Lower leg skin (tissue), 4 donors: ENCODE data around the gene DNAH9. TPM values are rescaled to one million over a fixed set of nuclear protein-coding genes. Genes with fewer than 3 reads are reported as not detected.

Source experiments
- DNase-seq, 2 donors: peaks; one replicate each; pipeline ENCODE4 v3.0.0-alpha.2; 2019; ENCODE audit warnings: low spot score in 2 of 2
- H3K4me3 ChIP-seq: fragments of 200-600 bp; sonication (generic); 2 replicates; pipeline ENCODE4 v1.5.1; 2017; ENCODE audit warnings: mild to moderate bottlenecking, low read depth; ENCODE audit not compliant: poor library complexity, severe bottlenecking
- CTCF ChIP-seq, 3 donors: fragments of 450-650 bp; IDR thresholded peaks; one replicate each; pipeline ENCODE4 v1.5.1; 2016; ENCODE audit warnings: antibody characterized with exemption in 3 of 3, mild to moderate bottlenecking in 3 of 3, moderate library complexity in 2 of 3
- POLR2A ChIP-seq, 2 donors: fragments of 450-650 bp; IDR thresholded peaks; one replicate each; pipeline ENCODE4 v1.6.1; 2016 to 2017; ENCODE audit warnings: antibody characterized with exemption in 2 of 2, mild to moderate bottlenecking in 1 of 2, moderate library complexity in 1 of 2
- WGBS, 2 donors: methylation state at CpG; one replicate each; pipeline ENCODE4 v1.1.5; 2018; 5-methylcytosine and 5-hydroxymethylcytosine counted together
- intact Hi-C: fragments of 100-400 bp; cut with DNase I; formaldehyde crosslinking; loops from one replicate; pipeline ENCODE4 v1.15.0; 2023; ENCODE audit warnings: low total_unique reads
- total RNA-seq, 4 donors: library from RNA; depleted of rRNA; stranded (reverse); fragments of >200 nt; gene quantifications; one replicate each; pipeline ENCODE4 v1.1.0, GENCODE V29; 2016

The DNAH9 gene
- total RNA-seq, 4 donors from 2014 or later, result 1.9 to 2.6 (median 2.3) TPM

GRCh38 chr17:11786711-11787438, 188.6 kb downstream of the DNAH9 start:
- DNase-seq, result no peak
- no peak for TF ChIP-seq POLR2A (IDR thresholded peaks at IDR 0.05)
- TF ChIP-seq CTCF (IDR thresholded peaks at IDR 0.05), result no peak
- intact Hi-C loops, result no loop called here
- H3K4me3 ChIP-seq, result no peak overlapping the region
- 74 to 79% methylated on average over 9 of the region's 9 CpGs for WGBS, 2 donors

DNA sequence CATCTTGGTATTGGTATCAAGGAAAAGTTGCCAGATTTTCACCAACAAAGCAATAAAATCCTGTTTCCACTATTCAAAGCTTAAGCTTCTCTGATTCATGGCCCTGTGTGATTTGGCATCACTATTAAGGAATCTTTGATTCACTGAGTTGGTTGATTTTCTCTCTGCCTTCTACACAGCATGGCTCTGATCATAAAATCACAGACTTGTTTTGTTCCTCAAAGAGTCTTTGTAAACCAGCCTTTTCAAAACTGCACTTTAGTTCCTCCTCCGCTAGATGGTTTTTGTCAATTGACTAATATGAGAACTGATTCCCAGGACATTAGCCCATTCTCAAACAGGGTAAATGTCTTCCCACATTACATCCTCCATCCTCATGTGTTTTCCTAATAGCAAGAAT, 197.6 kb downstream of the DNAH9 start:
- H3K4me3 ChIP-seq, result no peak overlapping the region
- TF ChIP-seq CTCF (IDR thresholded peaks at IDR 0.05) (no peak), POLR2A (IDR thresholded peaks at IDR 0.05) (no peak)
- no peak for DNase-seq
- WGBS, 2 donors, result 86 to 94% methylated on average over 1 of the region's 1 CpG
- intact Hi-C loops, result no loop called here

- WGBS, 2 donors, result 86 to 89% methylated on average over 8 of the region's 8 CpGs
- intact Hi-C loops, result no loop called here
- no peak for TF ChIP-seq CTCF (IDR thresholded peaks at IDR 0.05)
- no peak for TF ChIP-seq POLR2A (IDR thresholded peaks at IDR 0.05)
Observed at GRCh38 chr17:11797803-11798202, 199.5 kb downstream of the DNAH9 start.

DNA sequence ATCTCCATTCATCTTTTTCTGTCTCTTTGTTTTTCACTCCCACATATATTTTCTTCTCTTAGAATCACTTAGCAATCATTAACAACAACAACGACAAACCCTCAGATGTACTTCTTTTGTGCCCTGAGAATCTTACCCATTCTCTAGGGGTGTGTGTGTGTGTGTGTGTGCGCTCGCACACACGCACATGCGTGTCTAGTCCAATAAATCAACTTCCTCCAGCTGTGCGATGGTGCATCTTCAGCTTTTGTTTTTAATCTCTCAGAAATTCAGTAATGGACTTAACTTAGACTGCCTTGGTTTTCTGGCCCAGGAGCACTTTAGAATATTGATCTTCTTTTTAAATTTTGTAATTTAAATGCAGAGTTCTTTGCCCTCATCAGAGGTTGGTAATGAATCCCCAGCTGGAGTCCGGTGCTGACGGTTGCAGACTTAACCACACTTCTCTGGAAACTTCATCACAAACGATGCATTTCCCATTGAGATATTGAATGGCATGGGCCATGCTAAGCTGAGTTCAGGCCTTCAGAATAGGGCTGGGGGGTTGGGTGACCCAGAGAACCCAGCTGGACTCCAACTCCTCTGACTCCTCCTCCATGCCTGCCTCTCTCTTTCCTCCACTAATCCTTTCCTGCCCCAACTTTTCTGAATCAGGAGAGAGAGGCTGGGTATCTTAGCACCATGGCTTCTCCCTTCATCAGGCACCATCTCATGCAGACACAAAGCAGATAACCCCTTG, 205.1 kb downstream of the DNAH9 start:
- no peak overlapping the region for H3K4me3 ChIP-seq
- DNase-seq, result no peak
- TF ChIP-seq POLR2A (IDR thresholded peaks at IDR 0.05) (no peak), CTCF (IDR thresholded peaks at IDR 0.05) (no peak)
- WGBS, 2 donors, result 69 to 73% methylated on average over 9 of the region's 9 CpGs
- intact Hi-C loops, result no loop called here

More at GRCh38 chr17:11797803-11798202, 199.5 kb downstream of the DNAH9 start:
- no peak overlapping the region for H3K4me3 ChIP-seq
- no peak for DNase-seq

DNA sequence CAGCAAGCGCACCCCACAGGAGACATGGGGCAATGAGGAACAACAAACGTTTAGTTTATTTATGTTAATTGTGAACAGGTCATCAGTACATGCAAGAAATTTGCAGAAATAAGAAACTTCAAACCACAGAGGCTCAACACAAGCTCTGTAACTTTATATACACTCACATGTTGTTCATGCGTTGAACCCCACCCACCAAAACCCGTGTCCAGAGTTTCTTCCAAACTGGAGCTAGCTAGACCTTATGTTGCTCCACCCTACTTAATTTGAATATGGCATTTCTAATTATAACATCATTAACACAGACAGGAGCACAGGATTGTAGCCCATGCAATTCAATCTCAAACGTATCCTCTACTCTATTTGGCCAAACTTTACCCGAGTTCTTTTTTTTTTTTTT, 206.9 kb downstream of the DNAH9 start:
- TF ChIP-seq POLR2A (IDR thresholded peaks at IDR 0.05) (no peak), CTCF (IDR thresholded peaks at IDR 0.05) (no peak)

More for the DNA sequence above, 206.9 kb downstream of the DNAH9 start:
- WGBS, 2 donors, result 73 to 76% methylated on average over 6 of the region's 6 CpGs
- H3K4me3 ChIP-seq, result no peak overlapping the region
- intact Hi-C loops, result no loop called here
- no peak for DNase-seq
